ENCODE measurements around the gene CD300LF. TPM values are rescaled to one million over a fixed set of nuclear protein-coding genes. Genes with fewer than 3 reads are reported as not detected.

CD300LF gene
- total RNA-seq, 4 donors from 2014 or later, result 0.40 to 37.8 (median 3.7) TPM

- no peak for DNase-seq
- peak overlapping the region in 1 of 4 donors; percentile 93 for H3K27ac ChIP-seq
- intact Hi-C loops (cut with DNase I; ENCODE audit: low total_unique reads), result no loop called here
- 80 to 87% methylated on average over 2 to 5 of the region's 5 CpGs for WGBS, 2 donors (ENCODE audit: low coverage in 1 of 2)
- H3K36me3 ChIP-seq, result no peaks in the 10 kb centered on the region
- peaks cover 10 to 73% (median 34%) of the 10 kb centered on the region in 4 donors for H3K4me1 ChIP-seq
- H3K9me3 ChIP-seq, result no peaks in the 10 kb centered on the region
- no peaks in the 10 kb centered on the region for H3K27me3 ChIP-seq
- no peak overlapping the region for H3K4me3 ChIP-seq
- TF ChIP-seq POLR2AphosphoS5 (IDR thresholded peaks at IDR 0.05) (no peak), EP300 (IDR thresholded peaks at IDR 0.05; ENCODE audit: low read depth) (no peak), CTCF (IDR thresholded peaks at IDR 0.05) (no peak), POLR2A (IDR thresholded peaks at IDR 0.05) (no peak)
- in situ Hi-C loops (cut with MboI; ENCODE audit: low pct_ligation_motif_present in 1 of 4, low pct_unique_long_range_greater_than_20kb in 1 of 4, low sequenced_read_pairs in 3 of 4), result loop anchor here in 2 of 4 donors (25.0 kb wide), 1 partner anchor 116 kb away; the partner anchor contains the start of genes FDXR (in 2 of the 2) and GRIN2C (in 2 of the 2)
These were observed 33.7 kb upstream of the CD300LF start for GRCh38 chr17:74746376-74746775.

- in situ Hi-C loops (cut with MboI; ENCODE audit: low pct_ligation_motif_present in 1 of 4, low pct_unique_long_range_greater_than_20kb in 1 of 4, low sequenced_read_pairs in 3 of 4), result loop anchor here in 2 of 4 donors (25.0 kb wide), 1 partner anchor 117 kb away; the partner anchor contains the start of genes FDXR (in 2 of the 2) and GRIN2C (in 2 of the 2)
- no peaks in the 10 kb centered on the region for H3K36me3 ChIP-seq
- no peak for DNase-seq
- H3K4me3 ChIP-seq, result no peak overlapping the region
- H3K27me3 ChIP-seq, result peaks cover 3% of the 10 kb centered on the region
- no peaks in the 10 kb centered on the region for H3K9me3 ChIP-seq
- intact Hi-C loops (cut with DNase I; ENCODE audit: low total_unique reads), result loop anchor here (2.0 kb wide), 1 partner anchor 119 kb away; no protein-coding TSS in a partner anchor
- no peak for TF ChIP-seq POLR2A (IDR thresholded peaks at IDR 0.05)
- TF ChIP-seq CTCF (IDR thresholded peaks at IDR 0.05), result no peak
- no peak for TF ChIP-seq POLR2AphosphoS5 (IDR thresholded peaks at IDR 0.05)
- no peak for TF ChIP-seq EP300 (IDR thresholded peaks at IDR 0.05; ENCODE audit: low read depth)
- H3K27ac ChIP-seq, result peak overlapping the region in 3 of 4 donors; percentile 63 to 68 (median 64)
- H3K4me1 ChIP-seq, result peaks cover 10 to 67% (median 29%) of the 10 kb centered on the region in 4 donors
- 63 to 91% methylated on average over 5 to 8 of the region's 8 CpGs for WGBS, 2 donors (ENCODE audit: low coverage in 1 of 2)
These were observed 32.9 kb upstream of the CD300LF start for GRCh38 chr17:74745548-74746177.

- WGBS, 2 donors (ENCODE audit: low coverage in 1 of 2), result 35 to 100% methylated on average over 1 to 24 of the region's 24 CpGs
- in situ Hi-C loops (cut with MboI; ENCODE audit: low pct_ligation_motif_present in 1 of 4, low pct_unique_long_range_greater_than_20kb in 1 of 4, low sequenced_read_pairs in 3 of 4) (loop anchor here in 2 of 4 donors (25.0 kb wide), 1 partner anchor 117 kb away; the partner anchor contains the start of genes FDXR (in 2 of the 2) and GRIN2C (in 2 of the 2)), intact Hi-C loops (cut with DNase I; ENCODE audit: low total_unique reads) (loop anchor here (2.0 kb wide), 1 partner anchor 120 kb away; no protein-coding TSS in a partner anchor)
- Histone ChIP-seq H3K9me3 (no peaks in the 10 kb centered on the region), H3K27me3 (peaks cover 6% of the 10 kb centered on the region), H3K4me3 (peak overlapping the region in 1 of 4 donors; percentile 19), H3K36me3 (no peaks in the 10 kb centered on the region), H3K4me1 (peaks cover 7 to 59% (median 23%) of the 10 kb centered on the region in 4 donors), H3K27ac (peak overlapping the region; percentile 45 to 68 (median 64))
- peak in 2 of 3 donors; percentile 75 to 78 for TF ChIP-seq POLR2AphosphoS5 (IDR thresholded peaks at IDR 0.05)
- TF ChIP-seq EP300 (IDR thresholded peaks at IDR 0.05; ENCODE audit: low read depth), result no peak
- TF ChIP-seq CTCF (IDR thresholded peaks at IDR 0.05), result peak; percentile 99 to 100 (median 100)
- TF ChIP-seq POLR2A (IDR thresholded peaks at IDR 0.05), result peak; percentile 57
- DNase-seq, result peak; percentile 94
These were observed 32.2 kb upstream of the CD300LF start for GRCh38 chr17:74744714-74745547.
